ENCODE data around the gene NPAS1. TPM values are rescaled to one million over a fixed set of nuclear protein-coding genes. Genes with fewer than 3 reads are reported as not detected.

The NPAS1 gene
- total and polyA plus RNA-seq, 2 of the 8 experiments (the other 6 are each of a cell fraction or from before 2014, with no cell fraction given): 9.9 to 13.9 TPM

DNA sequence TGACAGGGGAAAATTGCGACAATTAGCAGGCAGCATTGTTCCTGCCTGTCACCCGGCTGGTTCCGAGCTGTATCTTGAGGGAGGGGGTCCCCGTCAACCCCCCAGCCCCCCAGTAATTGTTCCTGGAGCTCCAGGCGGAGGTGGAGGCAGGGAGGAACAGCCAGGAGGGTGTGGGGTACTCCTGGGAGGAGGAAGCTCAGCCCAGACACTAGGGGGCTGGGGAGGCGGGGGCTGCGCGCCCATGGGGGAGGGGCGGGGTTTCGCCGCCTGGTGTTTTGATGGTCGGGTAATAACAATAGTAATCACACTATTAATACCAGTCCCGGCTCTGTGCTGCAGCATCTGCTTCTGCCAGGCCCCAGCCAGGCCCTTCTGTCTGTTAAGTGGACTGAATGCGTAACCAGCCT, 8.6 kb downstream of the NPAS1 start (continued):
- TF ChIP-seq NANOG (IDR thresholded peaks at IDR 0.05; ENCODE audit: insufficient read depth, low read depth, low read length, poor library complexity, severe bottlenecking) (no peak), JUN (IDR thresholded peaks at IDR 0.05; ENCODE audit: low read depth, low read length) (no peak)
- TF ChIP-seq, protein P1, sequence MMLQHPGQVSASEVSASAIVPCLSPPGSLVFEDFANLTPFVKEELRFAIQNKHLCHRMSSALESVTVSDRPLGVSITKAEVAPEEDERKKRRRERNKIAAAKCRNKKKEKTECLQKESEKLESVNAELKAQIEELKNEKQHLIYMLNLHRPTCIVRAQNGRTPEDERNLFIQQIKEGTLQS (IDR thresholded peaks at IDR 0.05; ENCODE audit: insufficient read depth, low read depth, low read length): no peak
